GM23338 (cell line): ENCODE results near the gene EIF3B. TPM values are rescaled to one million over a fixed set of nuclear protein-coding genes. Genes with fewer than 3 reads are reported as not detected.
A peak's percentile ranks its signal among the peaks of the same experiment; 100 is the strongest.

Source experiments
- ATAC-seq: fragments of 200-7000 bp; cut with Tn5 transposase; 3 replicates; pipeline ENCODE4 v1.9.1; 2020
- DNase-seq: peaks from one replicate; pipeline ENCODE4 v3.0.0-alpha.2; 2015; ENCODE audit warnings: low spot score
- H2AFZ ChIP-seq: fragments of 200-600 bp; sonication (generic); 2 replicates; pipeline ENCODE4 v1.8.0; 2016; ENCODE audit warnings: antibody characterized with exemption, mild to moderate bottlenecking, moderate library complexity
- H3F3A ChIP-seq: fragments of 200-600 bp; sonication (generic); replicated peaks from 2 replicates; pipeline ENCODE4 v1.8.0; 2017; ENCODE audit warnings: antibody characterized with exemption, mixed run types, low read depth
- H3K27ac ChIP-seq: fragments of 200-600 bp; sonication (generic); 2 replicates; pipeline ENCODE4 v1.6.1; 2016; ENCODE audit warnings: low read depth
- H3K27me3 ChIP-seq: fragments of 200-600 bp; sonication (generic); 2 replicates; pipeline ENCODE4 v1.8.0; 2016; ENCODE audit warnings: mild to moderate bottlenecking, mixed run types, moderate library complexity; ENCODE audit not compliant: insufficient read depth
- H3K36me3 ChIP-seq: fragments of 200-600 bp; sonication (generic); 2 replicates; pipeline ENCODE4 v1.8.0; 2016; ENCODE audit warnings: mild to moderate bottlenecking; ENCODE audit not compliant: insufficient read depth
- H3K4me1 ChIP-seq: fragments of 200-600 bp; sonication (generic); 2 replicates; pipeline ENCODE4 v1.8.0; 2016; ENCODE audit warnings: mild to moderate bottlenecking, moderate library complexity; ENCODE audit not compliant: insufficient read depth
- H3K4me2 ChIP-seq: fragments of 200-600 bp; sonication (generic); 2 replicates; pipeline ENCODE4 v1.7.1; 2017; ENCODE audit warnings: mixed run types
- H3K4me3 ChIP-seq: fragments of 200-600 bp; sonication (generic); 2 replicates; pipeline ENCODE4 v1.6.1; 2016; ENCODE audit warnings: mixed run types
- H3K79me2 ChIP-seq: fragments of 200-600 bp; sonication (generic); replicated peaks from 2 replicates; pipeline ENCODE4 v1.8.0; 2017; ENCODE audit warnings: mild to moderate bottlenecking; ENCODE audit not compliant: insufficient read depth
- H3K9me2 ChIP-seq: fragments of 200-600 bp; sonication (generic); 2 replicates; pipeline ENCODE4 v1.8.0; 2017; ENCODE audit not compliant: insufficient read depth
- H4K20me1 ChIP-seq: fragments of 200-600 bp; sonication (generic); replicated peaks from 2 replicates; pipeline ENCODE4 v1.8.0; 2017; ENCODE audit warnings: mild to moderate bottlenecking; ENCODE audit not compliant: insufficient read depth
- H3K27ac Mint-ChIP-seq: 2 replicates; pipeline ENCODE4 v1.8.0; 2020; ENCODE audit warnings: inconsistent platforms, mild to moderate bottlenecking, moderate library complexity, mixed read lengths
- H3K27me3 Mint-ChIP-seq: 3 replicates; pipeline ENCODE4 v1.8.0; 2022; ENCODE audit warnings: low read depth, mild to moderate bottlenecking, moderate library complexity, mixed read lengths, inconsistent platforms; ENCODE audit not compliant: insufficient read depth, poor library complexity
- H3K36me3 Mint-ChIP-seq: 3 replicates; pipeline ENCODE4 v1.8.0; 2021; ENCODE audit warnings: low read depth, mild to moderate bottlenecking, inconsistent platforms, moderate library complexity, mixed read lengths
- H3K4me1 Mint-ChIP-seq: 3 replicates; pipeline ENCODE4 v1.8.0; 2020; ENCODE audit warnings: mild to moderate bottlenecking, inconsistent platforms, mixed read lengths
- H3K4me3 Mint-ChIP-seq: 3 replicates; pipeline ENCODE4 v1.8.0; 2021; ENCODE audit warnings: moderate library complexity, mild to moderate bottlenecking, inconsistent platforms, mixed read lengths
- H3K9me3 Mint-ChIP-seq: 3 replicates; pipeline ENCODE4 v1.8.0; 2020; ENCODE audit warnings: moderate library complexity, mild to moderate bottlenecking, inconsistent platforms, mixed read lengths
- CREB1 ChIP-seq: fragments of 250-450 bp; sonication (Bioruptor Pico); IDR thresholded peaks from 2 replicates; pipeline ENCODE4 v1.5.0; 2020; ENCODE audit warnings: low read depth, mild to moderate bottlenecking, moderate library complexity
- CTCF ChIP-seq, 2 experiments: fragments of 200-600 bp in 1 of 2; sonication (generic) in 1 of 2; conservative IDR thresholded peaks; 2 replicates each; pipeline versions ENCODE4 v1.5.1 to v1.6.1; 2016 to 2017; ENCODE audit warnings: antibody characterized with exemption in 2 of 2, low read depth in 2 of 2, mild to moderate bottlenecking in 2 of 2, moderate library complexity in 1 of 2
- EZH2 ChIP-seq: fragments of 200-600 bp; sonication (generic); IDR thresholded peaks from one replicate; pipeline ENCODE4 v1.8.0; 2017; ENCODE audit warnings: antibody characterized with exemption, mild to moderate bottlenecking, low read depth; ENCODE audit not compliant: unreplicated experiment
- JUNB ChIP-seq: IDR thresholded peaks from one replicate; pipeline ENCODE4 v1.6.1; 2016; ENCODE audit warnings: antibody characterized with exemption; ENCODE audit not compliant: unreplicated experiment
- NANOG ChIP-seq: IDR thresholded peaks from 2 replicates; pipeline ENCODE4 v1.6.1; 2016; ENCODE audit warnings: antibody characterized with exemption, borderline replicate concordance
- POLR2AphosphoS5 ChIP-seq: IDR thresholded peaks from 2 replicates; pipeline ENCODE4 v1.6.1; 2016; ENCODE audit warnings: antibody characterized with exemption, low read depth
- REST ChIP-seq: IDR thresholded peaks from one replicate; pipeline ENCODE4 v1.6.1; 2018; ENCODE audit warnings: antibody characterized with exemption; ENCODE audit not compliant: unreplicated experiment
- STAT1 ChIP-seq: IDR thresholded peaks from one replicate; pipeline ENCODE4 v1.6.1; 2016; ENCODE audit warnings: antibody characterized with exemption; ENCODE audit not compliant: unreplicated experiment
- ZNF331 ChIP-seq: fragments of 250-450 bp; sonication (Bioruptor Pico); IDR thresholded peaks from 2 replicates; pipeline ENCODE4 v1.5.0; 2020; ENCODE audit warnings: low read depth, mild to moderate bottlenecking, moderate library complexity
- polyA plus RNA-seq: library from polyadenylated mRNA; unstranded; fragments of >200 nt; fragmentation: Nextera tagmentation; extraction: Ambion mirVana; gene quantifications from 2 replicates; pipeline ENCODE4 v1.2.1, GENCODE V29; 2016
- total RNA-seq: library from RNA; depleted of rRNA; stranded (reverse); fragments of >200 nt; shearing (Covaris generic); gene quantifications from 2 replicates; pipeline ENCODE4 v1.2.3, GENCODE V29; 2014
- TF ChIP-seq, protein P1 (sequence below): IDR thresholded peaks from 2 replicates; pipeline ENCODE4 v1.6.1; 2016; ENCODE audit warnings: antibody characterized with exemption

The EIF3B gene
- total and polyA plus RNA-seq, 2 experiments from 2014 or later, result 106 to 355 TPM

- no peak for TF ChIP-seq STAT1
- no peak for TF ChIP-seq ZNF331 (CRISPR knock-in tag)
- TF ChIP-seq NANOG, result no peak
- TF ChIP-seq POLR2AphosphoS5, result no peak
- TF ChIP-seq CREB1 (CRISPR knock-in tag), result no peak
- TF ChIP-seq, protein P1, sequence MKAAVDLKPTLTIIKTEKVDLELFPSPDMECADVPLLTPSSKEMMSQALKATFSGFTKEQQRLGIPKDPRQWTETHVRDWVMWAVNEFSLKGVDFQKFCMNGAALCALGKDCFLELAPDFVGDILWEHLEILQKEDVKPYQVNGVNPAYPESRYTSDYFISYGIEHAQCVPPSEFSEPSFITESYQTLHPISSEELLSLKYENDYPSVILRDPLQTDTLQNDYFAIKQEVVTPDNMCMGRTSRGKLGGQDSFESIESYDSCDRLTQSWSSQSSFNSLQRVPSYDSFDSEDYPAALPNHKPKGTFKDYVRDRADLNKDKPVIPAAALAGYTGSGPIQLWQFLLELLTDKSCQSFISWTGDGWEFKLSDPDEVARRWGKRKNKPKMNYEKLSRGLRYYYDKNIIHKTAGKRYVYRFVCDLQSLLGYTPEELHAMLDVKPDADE, result no peak
- no peak for TF ChIP-seq REST
- no peak for TF ChIP-seq EZH2
- TF ChIP-seq CTCF (conservative IDR thresholded peaks at IDR 0.05; ENCODE audit: low read depth in 2 of 2), result no peak
Measured at GRCh38 chr7:2317556-2318293, 36.9 kb upstream of the EIF3B start (continued).

GRCh38 chr7:2321020-2321419 lies 33.6 kb upstream of the EIF3B start:
- Histone ChIP-seq H3K4me1 (peaks cover 3% of the 10 kb centered on the region; the same call in 1 of the 2 replicates), H3K36me3 (no peaks in the 10 kb centered on the region), H2AFZ (no peak overlapping the region), H3K4me2 (no peak overlapping the region), H3F3A (no peaks in the 10 kb centered on the region; the same call in 1 of the 2 replicates), H3K4me3 (no peak overlapping the region), H3K9me2 (no peaks in the 10 kb centered on the region), H3K27ac (no peak overlapping the region), H4K20me1 (no peaks in the 10 kb centered on the region; the same call in 1 of the 2 replicates), H3K79me2 (no peaks in the 10 kb centered on the region), H3K27me3 (no peaks in the 10 kb centered on the region)
- Mint-ChIP-seq H3K27me3 (peaks cover 4% of the 10 kb centered on the region), H3K36me3 (no peaks in the 10 kb centered on the region), H3K27ac (no peak overlapping the region; the same call in 1 of the 2 replicates), H3K9me3 (no peaks in the 10 kb centered on the region), H3K4me3 (no peak overlapping the region), H3K4me1 (no peaks in the 10 kb centered on the region)
- ATAC-seq (peak; percentile 84), DNase-seq (peak; percentile 72)
- peak in 1 of 2 experiments; percentile 34; a peak in 2 of 4 replicates for TF ChIP-seq CTCF (conservative IDR thresholded peaks at IDR 0.05; ENCODE audit: low read depth in 2 of 2)
- no peak for TF ChIP-seq ZNF331 (CRISPR knock-in tag)
- TF ChIP-seq JUNB, result no peak
